K562 (cell line): ENCODE data around the gene GNRHR.

Source experiments
- EP300 ChIP-seq: IDR thresholded peaks from 2 replicates; pipeline ENCODE4 v1.6.1; 2012; ENCODE audit warnings: low read length, improper control_type of control experiment
- EZH2 ChIP-seq: IDR thresholded peaks from 2 replicates; pipeline ENCODE4 v1.6.1; 2012; ENCODE audit warnings: low read depth, mild to moderate bottlenecking, inconsistent platforms, low read length, borderline replicate concordance
- FOXM1 ChIP-seq, 2 experiments: fragments of 450-650 bp in 1 of 2; sonication (generic) in 1 of 2; formaldehyde crosslinking in 1 of 2; IDR thresholded peaks; 2 replicates each; pipeline versions ENCODE4 v1.6.1 to v1.9.0; 2017 to 2022; ENCODE audit warnings: low read depth in 2 of 2, mild to moderate bottlenecking in 2 of 2, missing genetic modification reagents in 1 of 2, moderate library complexity in 1 of 2
- HDAC2 ChIP-seq: fragments of 450-650 bp; IDR thresholded peaks from 2 replicates; pipeline ENCODE4 v1.6.1; 2016; ENCODE audit warnings: mild to moderate bottlenecking
- MAZ ChIP-seq, 2 experiments: fragments of 450-650 bp in 1 of 2; sonication (generic) in 1 of 2; formaldehyde crosslinking; IDR thresholded peaks in 1 of 2; conservative IDR thresholded peaks in 1 of 2; 2 replicates each; pipeline versions ENCODE4 v1.4.0 to v1.5.0; 2020; ENCODE audit warnings: mild to moderate bottlenecking in 1 of 2, missing genetic modification reagents in 1 of 2
- RAD51 ChIP-seq: fragments of 450-650 bp; IDR thresholded peaks from 2 replicates; pipeline ENCODE4 v1.7.1; 2016; ENCODE audit warnings: low read depth, mild to moderate bottlenecking, borderline replicate concordance
- TGIF2 ChIP-seq: sonication (generic); formaldehyde crosslinking; IDR thresholded peaks from 2 replicates; pipeline ENCODE4 v1.8.1; 2022; ENCODE audit warnings: mild to moderate bottlenecking, missing genetic modification reagents, moderate library complexity
- ZNF644 ChIP-seq: fragments of 200-800 bp; sonication (Bioruptor generic); IDR thresholded peaks from 2 replicates; pipeline ENCODE4 v1.6.1; 2016; ENCODE audit warnings: low read depth, missing genetic modification characterization, missing compliant biosample characterization
- TF ChIP-seq, protein P1 (sequence below): sonication (generic); formaldehyde crosslinking; IDR thresholded peaks from 2 replicates; pipeline ENCODE4 v1.8.1; 2022; ENCODE audit warnings: missing genetic modification reagents

DNA sequence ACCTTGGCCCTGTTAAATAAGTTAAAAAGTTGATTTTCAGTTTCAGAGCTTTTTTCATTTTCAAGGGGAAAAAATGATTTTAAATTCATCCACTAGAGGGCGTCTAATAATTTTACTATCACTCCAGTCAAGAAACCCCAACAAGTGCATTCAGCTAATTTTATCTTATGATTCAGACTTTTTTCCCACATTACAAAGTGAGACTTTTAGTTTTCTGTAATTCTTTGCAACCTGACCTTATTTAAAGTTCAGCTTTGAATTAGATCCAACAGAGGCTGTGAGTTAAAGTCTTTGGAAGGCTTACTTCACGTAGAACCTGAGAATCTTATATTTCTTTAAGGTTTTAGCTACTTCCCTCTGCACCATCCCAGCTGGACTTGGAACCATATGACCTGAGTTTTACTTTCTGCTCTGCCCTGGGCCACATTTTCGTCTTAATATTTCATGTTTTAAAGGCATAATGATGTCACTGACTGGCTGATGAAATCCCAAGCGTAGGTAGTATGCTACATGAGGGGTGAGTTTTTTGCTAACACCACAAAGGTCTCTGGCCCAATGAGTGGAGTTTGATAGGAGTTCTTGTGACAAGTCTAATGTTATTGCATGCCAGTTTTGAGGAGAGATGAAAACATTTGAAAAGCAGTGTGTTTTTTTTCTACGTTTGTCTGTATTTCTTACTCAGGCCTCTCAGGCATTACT lies 7.2 kb downstream of the GNRHR start:
- no peak for TF ChIP-seq ZNF644 (tag)
- no peak for TF ChIP-seq TGIF2 (CRISPR knock-in tag)
- TF ChIP-seq HDAC2 = no peak
- TF ChIP-seq MAZ (CRISPR knock-in tag; conservative IDR thresholded peaks at IDR 0.05 in 1 of 2, IDR thresholded peaks at IDR 0.05 in 1 of 2) = no peak
- TF ChIP-seq RAD51 = no peak
- no peak for TF ChIP-seq FOXM1 (IDR thresholded peaks at IDR 0.05; ENCODE audit: low read depth)
- TF ChIP-seq FOXM1 (CRISPR knock-in tag; IDR thresholded peaks at IDR 0.05; ENCODE audit: low read depth) = no peak
- no peak for TF ChIP-seq EP300
- TF ChIP-seq, protein P1, sequence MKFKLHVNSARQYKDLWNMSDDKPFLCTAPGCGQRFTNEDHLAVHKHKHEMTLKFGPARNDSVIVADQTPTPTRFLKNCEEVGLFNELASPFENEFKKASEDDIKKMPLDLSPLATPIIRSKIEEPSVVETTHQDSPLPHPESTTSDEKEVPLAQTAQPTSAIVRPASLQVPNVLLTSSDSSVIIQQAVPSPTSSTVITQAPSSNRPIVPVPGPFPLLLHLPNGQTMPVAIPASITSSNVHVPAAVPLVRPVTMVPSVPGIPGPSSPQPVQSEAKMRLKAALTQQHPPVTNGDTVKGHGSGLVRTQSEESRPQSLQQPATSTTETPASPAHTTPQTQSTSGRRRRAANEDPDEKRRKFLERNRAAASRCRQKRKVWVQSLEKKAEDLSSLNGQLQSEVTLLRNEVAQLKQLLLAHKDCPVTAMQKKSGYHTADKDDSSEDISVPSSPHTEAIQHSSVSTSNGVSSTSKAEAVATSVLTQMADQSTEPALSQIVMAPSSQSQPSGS (CRISPR knock-in tag) = no peak
- TF ChIP-seq EZH2 = no peak
